OCI-LY1 (cell line): ENCODE measurements around the gene KANSL1.

Experiments used
- H2AFZ ChIP-seq: fragments of 200-600 bp; sonication (generic), shearing (Covaris generic); 2 replicates; pipeline ENCODE4 v1.6.0; 2014; ENCODE audit warnings: antibody characterized with exemption, mild to moderate bottlenecking, low read length
- H3F3A ChIP-seq: fragments of 200-600 bp; sonication (generic), shearing (Covaris generic); 2 replicates; pipeline ENCODE4 v1.6.0; 2014; ENCODE audit warnings: mild to moderate bottlenecking, antibody characterized with exemption, low read length, moderate library complexity; ENCODE audit not compliant: insufficient read depth
- H3K27ac ChIP-seq: fragments of 200-600 bp; sonication (generic); 2 replicates; pipeline ENCODE4 v1.5.1; 2014; ENCODE audit warnings: low read length, mixed run types, mild to moderate bottlenecking, low read depth; ENCODE audit not compliant: poor library complexity, severe bottlenecking
- H3K27me3 ChIP-seq: fragments of 200-600 bp; sonication (generic); 2 replicates; pipeline ENCODE4 v1.6.0; 2014; ENCODE audit warnings: antibody characterized with exemption, mild to moderate bottlenecking, low read length, moderate library complexity; ENCODE audit not compliant: insufficient read depth
- H3K36me3 ChIP-seq: fragments of 200-600 bp; sonication (generic); 2 replicates; pipeline ENCODE4 v1.6.1; 2014; ENCODE audit warnings: mild to moderate bottlenecking, antibody characterized with exemption, low read length, moderate library complexity, mixed read lengths; ENCODE audit not compliant: insufficient read depth
- H3K4me1 ChIP-seq: fragments of 200-600 bp; sonication (generic); 2 replicates; pipeline ENCODE4 v1.5.1; 2014; ENCODE audit warnings: mild to moderate bottlenecking, low read length, moderate library complexity; ENCODE audit not compliant: insufficient read depth, severe bottlenecking
- H3K4me2 ChIP-seq: fragments of 200-600 bp; sonication (generic), shearing (Covaris generic); 2 replicates; pipeline ENCODE4 v1.6.1; 2014; ENCODE audit warnings: low read length
- H3K4me3 ChIP-seq: fragments of 200-600 bp; sonication (generic); 2 replicates; pipeline ENCODE4 v1.5.1; 2014; ENCODE audit warnings: low read length, low read depth, mild to moderate bottlenecking, mixed read lengths; ENCODE audit not compliant: poor library complexity, severe bottlenecking
- H3K79me2 ChIP-seq: fragments of 200-600 bp; shearing (Covaris generic); 2 replicates; pipeline ENCODE4 v1.6.1; 2016; ENCODE audit warnings: mixed run types, low read length, mixed read lengths; ENCODE audit not compliant: insufficient read depth
- H3K9ac ChIP-seq: fragments of 200-600 bp; sonication (generic), shearing (Covaris generic); 2 replicates; pipeline ENCODE4 v1.6.1; 2014; ENCODE audit warnings: mild to moderate bottlenecking, low read length, mixed read lengths
- H3K9me2 ChIP-seq: fragments of 200-600 bp; sonication (generic), shearing (Covaris generic); 2 replicates; pipeline ENCODE4 v1.6.1; 2014; ENCODE audit warnings: low read depth, mild to moderate bottlenecking, low read length, mixed read lengths
- H3K9me3 ChIP-seq: fragments of 200-600 bp; shearing (Covaris generic); 2 replicates; pipeline ENCODE4 v1.6.1; 2014; ENCODE audit warnings: low read length, mixed read lengths
- H4K20me1 ChIP-seq: fragments of 200-600 bp; sonication (generic), shearing (Covaris generic); 2 replicates; pipeline ENCODE4 v1.6.0; 2016; ENCODE audit warnings: mild to moderate bottlenecking, low read length; ENCODE audit not compliant: insufficient read depth
- CTCF ChIP-seq: fragments of 200-600 bp; sonication (generic), shearing (Covaris generic); IDR thresholded peaks from 2 replicates; pipeline ENCODE4 v1.5.1; 2017; ENCODE audit warnings: mild to moderate bottlenecking, antibody characterized with exemption, low read length, moderate library complexity, mixed read lengths
- EZH2 ChIP-seq: fragments of 200-600 bp; sonication (generic), shearing (Covaris generic); IDR thresholded peaks from 2 replicates; pipeline ENCODE4 v1.8.0; 2017; ENCODE audit warnings: borderline replicate concordance, mixed run types, mild to moderate bottlenecking, antibody characterized with exemption, low read length, moderate library complexity, mixed read lengths

The KANSL1 gene

GRCh38 chr17:45998987-45999899 is 194.0 kb downstream of the KANSL1 start, which contains the start of gene STH:
TSS of gene STH (plus strand) at chr17:45999250. CDS start at chr17:45999280, 30 bp downstream.
- H3K9me3 ChIP-seq, result no peaks in the 10 kb centered on the region
- H3K36me3 ChIP-seq, result no peaks in the 10 kb centered on the region
- H3K27me3 ChIP-seq, result peaks cover 6% of the 10 kb centered on the region; the same call in 1 of the 2 replicates
- no peaks in the 10 kb centered on the region for H3K4me1 ChIP-seq
- H3K4me2 ChIP-seq, result no peak within 1 kb of the TSS
- H2AFZ ChIP-seq, result no peak within 1 kb of the TSS
- H3K27ac ChIP-seq, result no peak within 1 kb of the TSS
- H3F3A ChIP-seq, result no peaks in the 10 kb centered on the region
- H4K20me1 ChIP-seq, result no peaks in the 10 kb centered on the region
- no peaks in the 10 kb centered on the region for H3K9me2 ChIP-seq
- TF ChIP-seq CTCF, result no peak
- no peak within 1 kb of the TSS for H3K4me3 ChIP-seq
- H3K9ac ChIP-seq, result no peak within 1 kb of the TSS
- no peaks in the 10 kb centered on the region for H3K79me2 ChIP-seq

GRCh38 chr17:45997624-45998023 is 195.6 kb downstream of the KANSL1 start:
- H3K36me3 ChIP-seq, result no peaks in the 10 kb centered on the region
- H3K79me2 ChIP-seq, result no peaks in the 10 kb centered on the region
- H3K9me2 ChIP-seq, result no peaks in the 10 kb centered on the region
- H3K4me3 ChIP-seq, result no peak overlapping the region
- H3K27me3 ChIP-seq, result peaks cover 6% of the 10 kb centered on the region; the same call in 1 of the 2 replicates
- no peak overlapping the region for H2AFZ ChIP-seq
- H4K20me1 ChIP-seq, result no peaks in the 10 kb centered on the region
- H3F3A ChIP-seq, result no peaks in the 10 kb centered on the region
- no peaks in the 10 kb centered on the region for H3K9me3 ChIP-seq
- no peak overlapping the region for H3K4me2 ChIP-seq
- TF ChIP-seq CTCF (no peak), EZH2 (no peak)
- no peak overlapping the region for H3K27ac ChIP-seq
- H3K9ac ChIP-seq, result no peak overlapping the region
- H3K4me1 ChIP-seq, result no peaks in the 10 kb centered on the region

- no peaks in the 10 kb centered on the region for H3K4me1 ChIP-seq
- H3K9me3 ChIP-seq, result no peaks in the 10 kb centered on the region
- no peak overlapping the region for H3K9ac ChIP-seq
- H3K36me3 ChIP-seq, result no peaks in the 10 kb centered on the region
- H3K4me3 ChIP-seq, result no peak overlapping the region
- H2AFZ ChIP-seq, result no peak overlapping the region
- H3K79me2 ChIP-seq, result no peaks in the 10 kb centered on the region
- TF ChIP-seq EZH2, result no peak
- no peak for TF ChIP-seq CTCF
- H3K4me2 ChIP-seq, result no peak overlapping the region
- no peaks in the 10 kb centered on the region for H3K9me2 ChIP-seq
- H3K27me3 ChIP-seq, result peaks cover 6% of the 10 kb centered on the region; the same call in 1 of the 2 replicates
- no peaks in the 10 kb centered on the region for H4K20me1 ChIP-seq
- no peaks in the 10 kb centered on the region for H3F3A ChIP-seq
- no peak overlapping the region for H3K27ac ChIP-seq
These were observed 196.1 kb downstream of the KANSL1 start for GRCh38 chr17:45997166-45997565.
